Hematopoietic multipotent progenitor cell treated with erythropoietin and hydrocortisone succinate and interleukin-3 and kit ligand, for 4 days (in vitro differentiated cells): ENCODE data around the gene FN3KRP.
"Not testable (repeated sequence)": the region's sequence is repeated elsewhere in the genome, so short reads cannot be mapped to it uniquely, and the experiment has no call there.

Experiments
- DNase-seq: peaks from one replicate; pipeline ENCODE4 v3.0.0-alpha.2; 2015

Gene FN3KRP

GRCh38 chr17:82745524-82745923, 29.0 kb downstream of the FN3KRP start:
- DNase-seq = no peak

GRCh38 chr17:82748756-82749155, 32.2 kb downstream of the FN3KRP start:
- no peak for DNase-seq

GRCh38 chr17:82750241-82750908, 33.9 kb downstream of the FN3KRP start:
- DNase-seq = peak; percentile 18

- DNase-seq = no peak
Measured at GRCh38 chr17:82751171-82751570, 34.7 kb downstream of the FN3KRP start.

- peak; percentile 95 for DNase-seq
Measured at GRCh38 chr17:82751571-82752370, 35.3 kb downstream of the FN3KRP start, which contains the start of gene TBCD. Gene TBCD (plus strand): TSS chr17:82752065. CDS start chr17:82752194, 129 bp downstream.

- peak; percentile 55 for DNase-seq
Measured at GRCh38 chr17:82752371-82753200, 36.1 kb downstream of the FN3KRP start.

DNA sequence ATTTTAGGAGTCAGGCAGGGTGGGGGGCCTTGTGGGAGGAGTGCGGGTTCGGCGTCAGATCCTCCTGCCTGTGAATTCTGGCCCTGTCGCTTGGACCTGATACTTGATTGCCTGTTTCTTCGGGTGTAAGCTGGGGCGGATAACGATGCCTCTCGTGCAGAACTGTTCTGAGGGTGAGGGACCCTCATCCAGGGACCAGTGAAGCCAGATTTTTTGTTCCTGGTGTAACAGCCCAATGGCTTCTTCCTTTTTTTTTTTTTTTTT, 36.6 kb downstream of the FN3KRP start:
- no peak for DNase-seq

- DNase-seq = peak; percentile 48
Measured at GRCh38 chr17:82754297-82755208, 38.0 kb downstream of the FN3KRP start.

- no peak for DNase-seq
Measured at GRCh38 chr17:82756166-82756565, 39.7 kb downstream of the FN3KRP start.

DNA sequence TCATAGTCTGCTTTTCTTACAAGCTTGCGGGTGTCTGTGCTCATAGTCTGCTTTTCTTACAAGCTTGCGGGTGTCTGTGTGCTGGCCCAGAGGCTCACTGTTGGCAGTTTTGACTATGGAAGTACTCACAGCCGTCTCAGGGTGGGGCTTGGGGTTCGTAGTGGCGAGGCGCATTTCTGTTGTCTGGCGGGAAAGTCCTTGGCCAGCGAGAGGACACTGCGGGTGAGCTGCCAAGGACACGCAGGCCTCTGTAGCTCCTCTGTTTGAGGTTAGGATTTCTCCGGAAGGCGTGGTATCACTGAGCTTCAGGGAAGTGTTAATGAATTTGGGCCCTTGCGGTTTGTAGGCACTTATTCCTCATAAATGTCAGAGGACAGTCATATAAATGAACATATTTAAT, 48.9 kb downstream of the FN3KRP start:
- DNase-seq = no peak

DNA sequence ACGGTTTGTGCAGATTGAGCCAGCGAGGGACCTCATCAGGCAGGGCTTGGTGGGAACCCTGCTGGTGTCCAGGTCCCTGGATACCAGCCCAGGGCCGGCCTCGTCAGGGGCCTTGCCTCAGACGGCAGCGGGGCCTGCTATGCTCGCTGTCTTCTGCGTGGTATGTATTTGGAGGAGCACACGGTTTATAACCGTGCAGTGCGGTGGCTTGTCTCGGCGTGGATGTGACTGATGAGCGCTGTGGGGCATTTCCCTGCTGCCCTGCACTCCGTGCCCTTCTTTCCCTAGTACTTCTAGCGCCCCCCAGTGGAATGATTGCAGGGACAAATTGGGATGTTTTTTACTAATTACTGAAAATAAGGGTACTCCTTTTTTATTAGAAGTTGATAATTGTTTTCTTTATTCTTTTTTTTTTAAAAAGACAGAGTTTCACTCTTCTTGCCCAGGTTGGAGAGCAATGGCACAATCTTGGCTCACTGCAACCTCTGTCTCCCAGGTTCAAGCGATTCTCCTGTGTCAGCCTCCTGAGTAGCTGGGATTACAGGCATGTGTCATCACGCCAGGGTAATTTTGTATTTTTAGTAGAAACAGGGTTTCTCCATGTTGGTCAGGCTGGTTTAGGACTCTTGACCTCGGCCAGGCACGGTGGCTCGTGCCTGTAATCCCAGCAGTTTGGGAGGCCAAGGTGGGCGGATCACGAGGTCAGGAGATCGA, 50.7 kb downstream of the FN3KRP start:
- peak; percentile 87 for DNase-seq

GRCh38 chr17:82769041-82769440, 52.5 kb downstream of the FN3KRP start:
- DNase-seq = no peak

DNA sequence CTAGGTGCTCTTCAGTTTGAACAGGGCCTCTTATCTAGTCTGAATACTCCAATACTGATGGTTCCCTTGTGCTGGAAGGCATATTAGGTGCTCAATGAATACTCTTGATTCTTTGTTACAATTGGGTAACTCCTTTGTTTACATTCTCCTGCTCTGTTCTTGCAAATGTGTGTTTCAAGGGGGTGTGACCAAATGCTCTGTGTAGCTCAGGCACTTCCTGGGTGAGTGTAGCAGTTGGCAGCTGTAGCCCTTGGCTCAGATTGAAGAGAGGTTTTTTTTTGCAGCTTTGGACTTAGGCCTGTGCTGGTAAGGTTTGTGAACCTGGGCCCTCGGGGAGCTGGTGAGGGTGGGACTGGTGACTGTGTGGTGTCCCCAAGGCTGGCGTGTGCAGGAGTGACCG, 55.5 kb downstream of the FN3KRP start:
- no peak for DNase-seq

GRCh38 chr17:82774456-82774855, 58.0 kb downstream of the FN3KRP start:
- not testable (repeated sequence) for DNase-seq

- DNase-seq = peak; percentile 51
Measured at GRCh38 chr17:82775001-82775823, 58.7 kb downstream of the FN3KRP start.

GRCh38 chr17:82776454-82776853, 59.9 kb downstream of the FN3KRP start:
- DNase-seq = no peak
